ENCODE measurements around the gene PIGQ.

Gene PIGQ

GRCh38 chr16:534135-534534 lies 35.6 kb upstream of the PIGQ start:
- in situ Hi-C loops (cut with HindIII; ENCODE audit: low pct_ligation_motif_present, low sequenced_read_pairs): no loop called here
- no peaks in the 10 kb centered on the region for H3K27me3 ChIP-seq (replicated peaks)
- H3K36me3 ChIP-seq (replicated peaks): peaks cover 8% of the 10 kb centered on the region
- H3K4me3 ChIP-seq (ENCODE audit: low read depth, low read length): no peak overlapping the region
- no peak for DNase-seq
- no peak for TF ChIP-seq CTCF (IDR thresholded peaks at IDR 0.05; ENCODE audit: low read depth, low read length, missing control alignments)
- no peak overlapping the region for H3K27ac ChIP-seq

- DNase-seq: no peak
- in situ Hi-C loops (cut with HindIII; ENCODE audit: low pct_ligation_motif_present, low sequenced_read_pairs): no loop called here
- H3K27me3 ChIP-seq (replicated peaks): no peaks in the 10 kb centered on the region
- no peak for TF ChIP-seq CTCF (IDR thresholded peaks at IDR 0.05; ENCODE audit: low read depth, low read length, missing control alignments)
- peak overlapping the region; percentile 24 for H3K27ac ChIP-seq
- H3K36me3 ChIP-seq (replicated peaks): peaks cover 8% of the 10 kb centered on the region
- H3K4me3 ChIP-seq (ENCODE audit: low read depth, low read length): no peak overlapping the region
Observed at GRCh38 chr16:534856-535445, 34.8 kb upstream of the PIGQ start.

GRCh38 chr16:535446-536405 lies 34.0 kb upstream of the PIGQ start:
- no peak for TF ChIP-seq CTCF (IDR thresholded peaks at IDR 0.05; ENCODE audit: low read depth, low read length, missing control alignments)
- DNase-seq: peak; percentile 69
- Histone ChIP-seq H3K4me3 (ENCODE audit: low read depth, low read length) (no peak overlapping the region), H3K27me3 (replicated peaks) (no peaks in the 10 kb centered on the region), H3K36me3 (replicated peaks) (peaks cover 8% of the 10 kb centered on the region), H3K27ac (peak overlapping the region; percentile 24)
- in situ Hi-C loops (cut with HindIII; ENCODE audit: low pct_ligation_motif_present, low sequenced_read_pairs): no loop called here

- Histone ChIP-seq H3K36me3 (replicated peaks) (peaks cover 8% of the 10 kb centered on the region), H3K27me3 (replicated peaks) (no peaks in the 10 kb centered on the region), H3K27ac (no peak overlapping the region), H3K4me3 (ENCODE audit: low read depth, low read length) (no peak overlapping the region)
- in situ Hi-C loops (cut with HindIII; ENCODE audit: low pct_ligation_motif_present, low sequenced_read_pairs): no loop called here
- no peak for DNase-seq
- TF ChIP-seq CTCF (IDR thresholded peaks at IDR 0.05; ENCODE audit: low read depth, low read length, missing control alignments): no peak
Observed at GRCh38 chr16:536746-537145, 33.0 kb upstream of the PIGQ start.

GRCh38 chr16:537415-538335 lies 32.1 kb upstream of the PIGQ start:
- no peak for DNase-seq
- Histone ChIP-seq H3K27me3 (replicated peaks) (no peaks in the 10 kb centered on the region), H3K4me3 (ENCODE audit: low read depth, low read length) (no peak overlapping the region), H3K27ac (no peak overlapping the region), H3K36me3 (replicated peaks) (peaks cover 8% of the 10 kb centered on the region)
- in situ Hi-C loops (cut with HindIII; ENCODE audit: low pct_ligation_motif_present, low sequenced_read_pairs): no loop called here
- TF ChIP-seq CTCF (IDR thresholded peaks at IDR 0.05; ENCODE audit: low read depth, low read length, missing control alignments): peak; percentile 31
